ENCODE results near the gene PRDX1.

The PRDX1 gene

GRCh38 chr1:45521413-45522323 is at the start of gene PRDX1:
PRDX1 (minus strand) TSS chr1:45521884; CDS start chr1:45519043, 2,841 bp downstream.
- DNase-seq (ENCODE audit: low read depth in 2 of 2), result peak; percentile 92 to 93

DNA sequence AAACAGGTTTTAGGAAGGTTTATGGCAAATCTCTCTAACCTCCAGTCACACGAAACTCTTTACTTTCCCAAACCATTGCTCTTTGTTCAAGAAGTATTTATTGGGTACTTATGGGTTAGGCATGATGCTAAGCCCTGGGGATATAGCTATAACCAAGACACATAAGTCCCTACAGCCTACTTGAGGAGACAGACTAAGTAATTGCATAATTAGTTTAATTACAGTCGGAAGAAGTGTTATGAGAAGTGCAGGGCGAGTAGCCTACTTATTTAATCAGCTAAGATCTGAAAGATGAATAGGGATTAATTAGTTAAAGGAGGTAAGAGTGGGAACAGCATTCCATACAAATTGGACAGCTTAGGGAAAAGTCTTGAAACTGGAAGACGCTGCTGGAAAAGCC is 48.9 kb upstream of the PRDX1 start:
- DNase-seq (ENCODE audit: low read depth in 2 of 2), result no peak

DNA sequence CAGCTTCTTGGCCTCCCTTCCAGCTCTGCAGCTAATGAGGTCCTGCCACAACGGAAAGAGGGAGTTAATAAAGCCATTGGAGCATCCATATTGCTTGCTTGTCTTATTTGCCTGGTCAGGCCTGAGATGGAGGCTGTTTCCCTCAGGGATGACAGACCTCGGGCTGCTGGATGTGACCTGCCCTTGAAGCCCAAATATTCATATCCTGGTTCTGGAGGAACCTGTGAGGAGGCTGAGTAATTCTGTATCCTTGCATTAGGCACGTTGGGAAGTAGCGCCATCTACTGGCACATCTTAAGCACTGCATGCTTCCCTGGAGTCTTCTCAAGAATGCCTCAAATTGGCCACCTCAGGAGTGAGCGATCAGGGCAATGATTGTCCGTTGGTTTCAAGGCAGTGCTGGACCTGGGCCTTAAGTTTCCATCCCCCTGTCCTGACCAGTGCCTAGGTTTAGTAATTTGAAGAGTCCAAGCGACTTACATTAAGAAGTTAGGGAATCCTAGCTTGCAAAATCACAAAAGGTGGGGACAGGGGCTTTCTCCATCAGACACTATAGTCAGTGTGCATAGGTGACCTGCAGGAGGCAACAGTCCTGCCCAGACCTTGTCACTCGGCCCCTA is 48.4 kb upstream of the PRDX1 start:
- DNase-seq (ENCODE audit: low read depth in 2 of 2), result peak; percentile 37 to 60

GRCh38 chr1:45569571-45569961 is 47.9 kb upstream of the PRDX1 start:
- DNase-seq (ENCODE audit: low read depth in 2 of 2), result no peak

GRCh38 chr1:45568421-45568820 is 46.7 kb upstream of the PRDX1 start:
- no peak for DNase-seq (ENCODE audit: low read depth in 2 of 2)

DNA sequence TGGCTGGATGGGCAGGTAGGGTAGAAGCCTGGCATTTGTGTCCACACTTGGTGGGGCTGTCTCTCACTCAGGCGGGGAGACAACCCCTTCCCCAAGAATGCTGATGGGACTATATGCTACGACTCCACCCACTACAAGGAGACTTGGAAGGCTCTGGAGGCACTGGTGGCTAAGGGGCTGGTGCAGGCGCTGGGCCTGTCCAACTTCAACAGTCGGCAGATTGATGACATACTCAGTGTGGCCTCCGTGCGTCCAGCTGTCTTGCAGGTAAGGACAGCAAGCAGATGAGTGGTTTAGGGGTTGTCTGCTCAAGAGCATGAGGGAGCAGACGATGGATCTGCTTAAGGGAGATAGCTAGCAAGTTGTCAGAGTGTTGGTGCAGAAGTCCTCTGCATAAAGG is 46.2 kb upstream of the PRDX1 start:
- no peak for DNase-seq (ENCODE audit: low read depth in 2 of 2)

- DNase-seq (ENCODE audit: low read depth in 2 of 2), result no peak
These were observed 45.0 kb upstream of the PRDX1 start for GRCh38 chr1:45566722-45567121.

DNA sequence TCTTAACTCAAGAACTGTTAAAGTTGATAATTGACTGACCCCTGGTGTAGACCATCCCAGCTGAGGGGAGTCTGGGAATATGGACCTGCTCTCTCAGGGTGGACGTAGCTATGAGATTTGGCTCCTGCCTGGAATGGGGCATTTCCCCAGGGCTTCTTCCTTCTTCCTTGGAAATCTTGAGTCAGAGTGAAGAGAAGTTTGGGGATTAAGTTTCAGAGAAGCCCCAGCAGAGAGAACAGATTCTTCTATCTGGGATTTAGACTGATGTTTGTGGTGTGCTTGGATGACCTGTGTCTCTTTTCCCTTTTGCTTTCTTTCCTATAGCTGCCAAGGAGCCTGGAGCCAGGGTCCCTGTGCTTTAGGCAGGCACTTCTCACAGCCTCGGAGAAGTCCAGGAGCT is 42.2 kb upstream of the PRDX1 start:
- no peak for DNase-seq (ENCODE audit: low read depth in 2 of 2)

GRCh38 chr1:45557422-45557944 is 35.8 kb upstream of the PRDX1 start:
- DNase-seq (ENCODE audit: low read depth in 2 of 2), result no peak

- DNase-seq (ENCODE audit: low read depth in 2 of 2), result no peak
These were observed 32.5 kb upstream of the PRDX1 start for GRCh38 chr1:45554198-45554597.

DNA sequence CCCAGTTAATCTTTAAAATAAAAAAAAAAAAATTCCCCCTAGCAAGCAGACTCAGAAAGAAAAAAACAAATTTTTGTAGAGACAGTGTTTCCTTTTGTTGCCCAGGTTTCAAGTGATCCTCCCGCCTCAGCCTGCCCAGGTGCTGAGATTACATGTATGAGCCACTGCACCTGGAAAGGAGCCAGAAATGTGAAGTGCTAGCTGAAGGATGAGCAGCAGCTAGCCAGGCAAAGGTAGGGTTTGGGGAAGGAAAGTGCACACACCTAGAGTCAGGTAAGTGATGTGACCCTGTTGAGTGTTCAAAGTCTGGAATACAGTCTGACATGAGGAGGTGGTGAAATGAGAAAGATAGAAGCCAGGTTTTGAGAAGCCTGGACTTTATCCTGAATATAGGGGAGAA is 30.6 kb upstream of the PRDX1 start:
- DNase-seq (ENCODE audit: low read depth in 2 of 2), result no peak

DNA sequence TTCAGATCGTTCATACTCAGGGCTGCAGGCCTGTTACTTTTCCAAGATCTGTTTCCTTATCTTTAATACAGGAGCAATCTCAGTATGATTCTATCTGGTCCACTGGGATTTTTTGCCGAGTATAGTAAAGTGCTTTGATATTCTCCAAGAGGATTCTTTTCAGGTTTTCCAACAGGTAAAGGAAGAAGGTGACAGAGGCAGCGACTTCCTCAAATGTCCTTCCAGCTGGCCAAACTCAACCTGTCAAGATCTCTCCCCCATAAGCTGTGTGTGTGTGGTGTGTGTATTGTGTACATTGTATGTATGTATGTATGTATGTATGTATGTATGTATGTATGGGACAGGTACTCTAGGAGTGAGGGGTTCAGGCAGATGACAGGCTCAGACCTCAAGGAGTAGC is 30.0 kb upstream of the PRDX1 start:
- DNase-seq (ENCODE audit: low read depth in 2 of 2), result no peak

DNA sequence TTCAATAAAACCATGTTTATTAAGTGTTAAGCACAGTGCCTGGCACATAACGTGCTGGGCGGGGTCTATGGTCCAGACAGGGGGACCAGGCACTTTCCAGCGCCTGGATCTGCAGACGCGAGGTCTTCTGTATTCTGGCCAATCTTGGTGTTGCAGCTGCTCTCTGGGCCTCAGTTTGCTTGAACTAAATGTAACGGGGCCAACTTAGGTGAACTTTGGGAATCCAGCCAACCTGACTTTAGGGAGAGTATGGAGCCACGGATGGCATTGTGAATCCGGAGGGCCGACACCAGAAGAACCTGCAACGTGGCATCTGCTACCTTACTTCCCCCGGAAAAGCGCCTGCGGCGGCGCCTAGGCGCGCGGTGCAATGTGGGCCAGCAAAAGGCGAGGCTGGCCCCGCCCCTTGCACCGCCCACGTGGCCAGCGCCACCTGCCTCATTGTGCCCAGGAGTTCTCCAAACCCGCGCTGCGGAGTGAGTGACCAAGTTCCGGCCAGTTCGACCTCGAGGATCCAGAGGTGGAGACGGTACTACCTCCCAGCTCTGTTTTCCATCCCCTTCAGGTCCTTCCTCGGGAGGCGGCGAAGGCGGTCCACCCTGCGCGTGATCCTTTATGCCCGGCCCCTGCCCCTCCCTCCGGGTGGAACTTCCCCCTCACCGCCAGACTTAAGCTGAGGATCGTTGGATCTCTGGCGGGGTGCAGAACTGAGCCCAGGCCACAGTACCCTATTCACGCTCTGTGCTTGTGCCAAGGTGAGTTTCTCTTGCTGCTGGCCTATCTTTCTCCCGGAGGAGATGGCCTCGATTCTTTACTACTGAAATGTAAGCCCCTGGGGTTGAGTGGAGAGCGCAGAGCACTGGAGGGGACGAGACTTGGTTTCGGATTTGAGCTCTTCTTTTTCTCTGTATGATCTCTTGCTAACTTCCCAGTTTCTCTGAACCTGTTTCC is 29.0 kb upstream of the PRDX1 start, which contains the start of gene AKR1A1:
TSS of gene AKR1A1 (plus strand) at position 426 of the 951 bp plus-strand sequence. CDS start 10,969 bp downstream, outside the sequence.
- peak; percentile 73 to 79 for DNase-seq (ENCODE audit: low read depth in 2 of 2)

- DNase-seq (ENCODE audit: low read depth in 2 of 2), result no peak
These were observed 24.0 kb upstream of the PRDX1 start for GRCh38 chr1:45545553-45546310.

- DNase-seq (ENCODE audit: low read depth in 2 of 2), result no peak
These were observed 23.4 kb upstream of the PRDX1 start for GRCh38 chr1:45545019-45545493.

DNA sequence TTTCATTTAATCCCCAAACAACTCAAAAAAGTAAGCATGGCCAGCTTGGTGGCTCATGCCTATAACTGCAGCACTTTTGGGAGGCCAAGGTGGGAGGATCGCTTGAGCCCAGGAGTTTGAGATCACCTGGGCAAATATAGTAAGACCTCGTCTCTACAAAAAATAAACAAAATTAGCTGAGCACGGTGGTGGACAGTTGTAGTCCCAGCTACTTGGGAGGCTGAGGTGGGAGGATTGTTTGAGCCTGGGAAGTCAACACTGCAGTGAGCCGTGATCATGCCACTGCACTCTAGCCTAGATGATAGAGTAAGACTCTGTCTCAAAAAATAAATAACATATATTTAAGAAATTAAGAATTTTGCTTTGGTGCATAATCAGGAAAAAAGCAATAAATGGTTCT is 22.8 kb upstream of the PRDX1 start:
- DNase-seq (ENCODE audit: low read depth in 2 of 2), result no peak

- peak; percentile 56 to 75 for DNase-seq (ENCODE audit: low read depth in 2 of 2)
These were observed 22.1 kb upstream of the PRDX1 start for GRCh38 chr1:45543581-45544417.

- no peak for DNase-seq (ENCODE audit: low read depth in 2 of 2)
These were observed 20.9 kb upstream of the PRDX1 start for GRCh38 chr1:45542591-45542990.

GRCh38 chr1:45541193-45541592 is 19.5 kb upstream of the PRDX1 start:
- no peak for DNase-seq (ENCODE audit: low read depth in 2 of 2)

DNA sequence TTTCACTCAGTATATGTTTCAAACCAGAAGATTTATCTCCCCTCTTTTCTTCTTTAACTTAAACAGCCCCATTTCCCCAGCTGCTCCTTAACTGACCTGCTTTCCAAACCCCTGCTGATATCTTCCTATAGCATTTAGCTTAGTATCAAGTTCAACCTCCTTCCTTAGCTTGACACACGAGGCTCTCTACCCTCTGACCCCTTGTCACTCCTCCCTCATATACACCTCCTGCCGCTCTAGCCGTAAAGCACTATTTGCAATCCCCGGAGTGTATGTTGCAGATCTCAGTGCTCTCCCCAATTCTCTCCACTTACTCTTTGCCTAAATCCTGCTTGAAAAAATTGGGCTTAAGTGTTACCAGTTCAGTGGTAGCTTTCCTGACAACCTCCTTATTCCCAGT is 15.2 kb upstream of the PRDX1 start:
- DNase-seq (ENCODE audit: low read depth in 2 of 2), result no peak
